IPS-18c (cell line): ENCODE data around the gene OPN1LW.
"Not testable (repeated sequence)": the region's sequence is repeated elsewhere in the genome, so short reads cannot be mapped to it uniquely, and the experiment has no call there.

Experiments
- H3K4me3 ChIP-seq: 2 replicates; pipeline ENCODE4 v1.7.0; 2013; ENCODE audit warnings: low read depth, mild to moderate bottlenecking, low read length, moderate library complexity; ENCODE audit not compliant: insufficient read depth
- H3K9me3 ChIP-seq: one replicate; pipeline ENCODE4 v1.6.1; 2013; ENCODE audit warnings: mild to moderate bottlenecking, low read length, moderate library complexity; ENCODE audit not compliant: control insufficient read depth, insufficient read depth

OPN1LW gene

DNA sequence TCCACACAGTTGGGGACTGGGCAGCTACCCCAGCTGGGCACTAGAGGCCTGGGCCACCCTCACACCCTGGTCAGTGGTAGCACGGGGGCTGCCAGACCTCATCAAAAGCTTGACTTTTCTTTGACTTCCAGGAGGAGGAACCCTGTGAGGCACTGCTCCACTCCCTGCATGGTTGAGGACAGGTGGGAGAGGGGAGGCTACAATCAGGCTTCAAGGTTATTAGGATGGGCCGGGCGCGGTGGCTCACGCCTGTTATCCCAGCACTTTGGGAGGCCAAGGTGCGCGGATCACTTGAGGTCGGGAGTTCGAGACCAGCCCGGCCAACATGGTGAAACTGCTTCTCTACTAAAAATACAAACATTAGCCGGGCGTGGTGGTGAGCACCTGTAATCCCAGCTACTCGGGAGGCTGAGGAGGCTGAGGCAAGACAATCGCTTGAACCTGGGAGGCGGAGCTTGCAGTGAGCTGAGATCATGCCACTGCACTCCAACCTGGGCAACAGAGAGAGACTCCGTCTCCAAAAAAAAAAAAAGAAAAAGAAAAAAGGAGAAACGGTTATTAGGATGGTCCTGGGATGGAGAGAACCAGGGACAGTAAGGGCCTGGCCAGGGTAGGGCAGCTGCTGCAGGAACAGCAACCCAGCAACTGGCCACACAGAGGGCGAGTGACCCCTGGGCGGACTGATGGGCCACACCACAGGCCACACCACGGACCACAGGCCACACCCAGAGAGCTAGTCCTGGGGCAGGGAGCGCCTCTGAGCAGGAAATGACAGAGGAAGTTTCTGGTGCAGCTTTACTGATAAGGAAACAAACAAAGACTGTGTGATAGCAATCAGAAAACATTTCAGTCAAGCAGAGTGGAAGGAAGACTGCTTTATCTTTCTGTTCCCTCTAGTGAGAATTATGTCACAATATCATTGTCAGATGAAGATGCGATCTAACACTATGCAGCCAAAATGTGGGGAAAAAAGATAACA, 20.5 kb upstream of the OPN1LW start:
- H3K9me3 ChIP-seq = peaks cover 12% of the 10 kb centered on the region
- H3K4me3 ChIP-seq = no peak overlapping the region

GRCh38 chrX:154125391-154126040, 18.5 kb upstream of the OPN1LW start:
- Histone ChIP-seq H3K9me3 (peaks cover 12% of the 10 kb centered on the region), H3K4me3 (no peak overlapping the region)

DNA sequence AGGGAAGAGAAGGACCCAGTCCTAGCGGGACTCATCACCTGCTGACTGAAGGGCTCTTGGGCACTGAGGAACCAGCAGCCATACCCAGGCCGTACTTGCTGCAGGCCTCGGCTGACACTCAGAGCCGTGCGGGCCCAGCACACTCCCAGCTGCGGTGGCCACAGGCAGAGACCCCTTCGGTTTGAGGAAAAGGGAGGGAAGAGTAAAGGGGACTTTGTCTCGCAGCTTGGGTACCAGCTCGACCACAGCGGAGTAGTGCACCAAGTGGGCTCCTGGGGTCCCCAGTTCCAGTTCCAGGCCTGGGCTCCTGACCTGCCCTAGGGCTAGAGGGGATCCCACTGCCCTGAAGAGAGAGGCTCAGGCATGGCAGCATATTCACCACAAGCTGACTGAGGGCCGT, 17.9 kb upstream of the OPN1LW start:
- no peak overlapping the region for H3K4me3 ChIP-seq

DNA sequence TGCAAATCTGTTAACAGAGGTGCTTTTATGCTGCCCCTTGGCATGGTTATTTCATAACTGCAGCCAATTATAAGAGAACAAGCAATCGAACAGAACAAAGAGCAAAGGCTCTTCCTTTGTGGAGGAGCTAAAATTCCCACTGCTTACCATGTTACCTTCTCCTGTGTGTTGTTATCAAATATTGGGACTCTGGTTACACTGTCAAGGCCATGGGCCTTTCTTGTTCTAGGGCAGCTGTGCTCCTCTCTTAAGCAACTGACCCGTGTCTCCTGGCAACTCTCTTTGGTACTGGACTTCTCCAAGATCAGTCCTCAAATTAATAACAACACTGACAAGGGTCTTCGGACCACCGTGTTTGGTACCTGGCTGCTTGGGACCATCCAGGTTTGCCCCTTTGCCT, 12.1 kb upstream of the OPN1LW start:
- H3K9me3 ChIP-seq = peaks cover 12% of the 10 kb centered on the region
- H3K4me3 ChIP-seq = no peak overlapping the region

More for the DNA sequence above, 17.9 kb upstream of the OPN1LW start:
- H3K9me3 ChIP-seq = peaks cover 14% of the 10 kb centered on the region

DNA sequence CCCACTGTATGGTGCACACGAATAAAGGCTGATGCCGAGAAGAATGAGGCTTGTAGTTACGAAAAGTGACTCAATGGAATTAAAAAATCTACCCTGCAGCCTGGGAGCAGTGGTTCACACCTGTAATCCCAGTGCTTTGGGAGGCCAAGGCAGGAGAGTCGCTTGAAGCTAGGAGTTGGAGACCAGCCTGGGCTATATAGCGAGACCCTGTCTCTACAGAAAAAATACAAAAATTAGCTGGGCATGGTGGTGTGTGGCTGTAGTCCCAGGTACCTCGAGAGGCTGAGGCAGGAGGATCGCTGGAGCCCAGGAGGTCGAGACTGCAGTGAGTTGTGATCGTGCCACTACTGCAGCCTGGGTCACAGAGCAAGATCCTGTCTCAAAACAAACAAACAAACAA, 11.7 kb upstream of the OPN1LW start:
- no peak overlapping the region for H3K4me3 ChIP-seq
- peaks cover 12% of the 10 kb centered on the region for H3K9me3 ChIP-seq

DNA sequence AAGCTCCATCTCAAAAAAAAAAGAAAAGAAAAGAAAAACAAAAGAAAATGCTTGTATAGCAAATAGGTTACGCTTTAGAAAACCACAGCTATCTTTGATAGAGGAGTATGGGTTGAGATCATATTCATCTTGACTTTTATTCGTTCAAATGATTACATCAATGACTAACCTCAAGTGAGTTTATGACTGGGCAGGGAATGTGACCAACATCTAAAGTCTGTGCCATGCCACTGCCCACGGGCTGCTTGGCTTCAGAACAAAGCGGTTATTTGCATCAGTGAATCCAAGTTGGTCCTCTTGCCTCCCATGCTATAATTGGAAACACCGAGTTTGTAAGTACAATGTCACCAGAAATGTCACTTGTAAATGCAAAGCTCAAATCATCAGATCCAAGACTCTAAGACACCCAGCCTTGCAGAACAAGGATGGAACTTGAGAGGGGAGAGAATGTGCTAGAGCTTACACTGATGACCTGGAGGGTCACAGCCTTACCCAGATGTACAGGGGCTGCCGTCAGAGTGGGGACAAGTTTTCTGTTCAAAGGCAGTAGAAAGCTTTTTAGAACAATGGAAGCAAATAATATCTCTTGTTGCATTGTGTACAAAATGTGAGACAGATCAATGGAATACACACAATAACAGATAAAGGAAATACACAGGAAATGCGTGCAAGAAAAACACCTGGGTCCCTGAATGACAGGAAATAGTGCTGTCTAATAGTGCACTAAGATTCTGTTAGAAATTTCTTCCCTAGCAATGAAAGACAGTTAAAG, 8.4 kb upstream of the OPN1LW start:
- H3K9me3 ChIP-seq = peaks cover 15% of the 10 kb centered on the region
- H3K4me3 ChIP-seq = no peak overlapping the region

DNA sequence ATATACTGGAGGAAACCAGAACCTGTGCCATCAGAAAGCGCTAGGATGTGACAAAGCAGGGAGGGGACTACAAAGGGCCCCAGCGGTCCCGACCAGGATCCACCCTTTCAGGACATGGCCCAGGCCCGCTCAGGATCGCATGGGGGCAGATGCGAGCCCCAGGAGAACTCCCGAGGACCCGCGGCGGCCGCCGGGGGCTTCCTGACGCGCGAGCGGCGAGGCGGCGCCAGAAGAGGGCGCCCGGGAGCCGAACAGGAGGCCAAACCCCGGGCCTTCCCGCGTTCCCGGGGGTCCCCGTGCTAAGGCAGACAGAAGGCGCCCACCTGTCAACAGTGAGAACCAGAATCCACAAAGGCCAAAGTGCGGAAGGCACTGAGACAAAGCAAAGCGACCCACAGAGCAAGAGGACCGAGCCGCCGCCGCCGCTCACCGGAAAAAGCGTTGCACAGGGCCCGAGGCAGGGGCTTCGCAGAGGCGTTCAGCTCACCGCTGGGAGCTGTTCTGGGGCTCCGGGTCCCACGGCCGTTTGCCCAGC, 7.3 kb upstream of the OPN1LW start:
- Histone ChIP-seq H3K4me3 (peak overlapping the region; percentile 20; the same call in 1 of the 2 replicates), H3K9me3 (peaks cover 13% of the 10 kb centered on the region)

GRCh38 chrX:154138857-154139256, 5.2 kb upstream of the OPN1LW start:
- Histone ChIP-seq H3K9me3 (peaks cover 11% of the 10 kb centered on the region), H3K4me3 (no peak overlapping the region)

DNA sequence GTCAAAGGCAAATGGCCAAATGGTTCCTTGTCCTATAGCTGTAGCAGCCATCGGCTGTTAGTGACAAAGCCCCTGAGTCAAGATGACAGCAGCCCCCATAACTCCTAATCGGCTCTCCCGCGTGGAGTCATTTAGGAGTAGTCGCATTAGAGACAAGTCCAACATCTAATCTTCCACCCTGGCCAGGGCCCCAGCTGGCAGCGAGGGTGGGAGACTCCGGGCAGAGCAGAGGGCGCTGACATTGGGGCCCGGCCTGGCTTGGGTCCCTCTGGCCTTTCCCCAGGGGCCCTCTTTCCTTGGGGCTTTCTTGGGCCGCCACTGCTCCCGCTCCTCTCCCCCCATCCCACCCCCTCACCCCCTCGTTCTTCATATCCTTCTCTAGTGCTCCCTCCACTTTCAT, 3.8 kb upstream of the OPN1LW start:
- peaks cover 11% of the 10 kb centered on the region for H3K9me3 ChIP-seq
- H3K4me3 ChIP-seq = no peak overlapping the region

GRCh38 chrX:154140742-154141141, 3.3 kb upstream of the OPN1LW start:
- Histone ChIP-seq H3K4me3 (no peak overlapping the region), H3K9me3 (peaks cover 11% of the 10 kb centered on the region)

- H3K9me3 ChIP-seq = peaks cover 11% of the 10 kb centered on the region
These were observed 1.7 kb upstream of the OPN1LW start for GRCh38 chrX:154142386-154142785.

GRCh38 chrX:154142950-154143745, 895 bp upstream of the OPN1LW start:
- Histone ChIP-seq H3K9me3 (peaks cover 10% of the 10 kb centered on the region), H3K4me3 (no peak overlapping the region)

More at GRCh38 chrX:154142386-154142785, 1.7 kb upstream of the OPN1LW start:
- H3K4me3 ChIP-seq = no peak overlapping the region

DNA sequence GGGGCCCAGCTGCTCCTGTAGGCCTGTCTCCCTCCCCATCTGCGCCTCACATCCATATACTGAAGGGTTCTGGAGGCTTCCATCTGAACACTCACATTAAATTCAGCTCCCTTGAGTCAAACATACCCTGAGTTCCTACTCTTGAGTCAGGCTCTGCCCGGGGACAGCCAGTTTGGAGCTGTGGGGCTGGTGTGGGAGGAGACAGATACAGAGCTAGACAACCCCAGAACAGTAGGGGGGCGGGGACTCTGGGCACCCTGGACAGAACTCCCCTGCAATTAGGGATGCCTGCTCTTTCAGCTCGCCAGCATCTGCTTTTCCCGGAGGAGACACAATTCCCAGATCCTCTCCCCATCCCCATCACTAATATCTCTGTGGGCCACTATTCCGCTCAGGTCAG, 7.0 kb downstream of the OPN1LW start:
- not testable (repeated sequence) for H3K4me3 ChIP-seq, H3K9me3 ChIP-seq

GRCh38 chrX:154156221-154156620, 12.2 kb downstream of the OPN1LW start:
- not testable (repeated sequence) for H3K4me3 ChIP-seq, H3K9me3 ChIP-seq

DNA sequence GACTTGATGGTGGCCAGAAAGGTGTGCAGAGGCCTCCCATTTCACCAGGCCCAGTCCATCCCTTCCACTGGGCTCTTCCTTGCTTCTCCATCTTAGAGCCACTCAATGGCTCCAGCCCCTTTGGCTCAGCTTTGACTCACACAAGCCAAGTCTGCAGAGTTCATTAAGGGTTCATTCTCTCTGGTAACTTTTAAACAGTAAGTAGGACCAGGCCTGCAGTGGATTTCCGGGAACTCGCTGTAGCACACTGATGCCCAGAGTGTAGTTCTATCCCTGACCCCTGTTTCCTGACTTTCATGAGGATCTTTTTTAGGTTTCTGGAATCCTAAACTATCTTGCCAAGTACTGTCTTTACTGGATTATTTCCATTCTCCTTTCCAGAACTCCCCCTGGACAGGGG, 13.2 kb downstream of the OPN1LW start:
- not testable (repeated sequence) for H3K9me3 ChIP-seq, H3K4me3 ChIP-seq

- H3K4me3 ChIP-seq, H3K9me3 ChIP-seq: not testable (repeated sequence)
These were observed 15.3 kb downstream of the OPN1LW start for GRCh38 chrX:154159345-154159744.

DNA sequence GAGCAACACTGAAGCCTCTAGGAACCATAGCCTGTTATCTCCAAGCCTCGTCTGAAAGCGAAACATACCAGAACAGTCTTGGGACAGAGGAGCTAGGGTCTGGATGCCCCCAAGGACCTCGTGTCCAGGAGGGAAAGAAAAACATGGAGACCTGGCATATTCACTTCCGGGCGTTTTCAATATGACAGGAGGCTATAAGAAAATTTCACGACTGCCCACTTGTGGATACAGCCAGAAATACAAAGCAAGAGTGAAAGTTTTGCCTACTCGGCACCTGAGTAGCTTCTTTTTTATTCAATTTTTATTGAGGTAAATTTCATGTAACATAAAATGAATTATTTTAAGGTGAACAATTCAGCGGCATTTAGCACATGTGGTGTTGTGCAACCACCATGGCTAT, 20.9 kb downstream of the OPN1LW start:
- not testable (repeated sequence) for H3K9me3 ChIP-seq, H3K4me3 ChIP-seq
